Fibroblast of the aortic adventitia (primary cell): ENCODE results near the gene PSENEN. TPM values are rescaled to one million over a fixed set of nuclear protein-coding genes. Genes with fewer than 3 reads are reported as not detected.

Experiments
- DNase-seq: peaks from one replicate; pipeline ENCODE4 v3.0.0-alpha.2; 2010; ENCODE audit warnings: low read depth
- H3K4me3 ChIP-seq: 2 replicates; pipeline ENCODE4 v1.5.1; 2011; ENCODE audit warnings: low read depth, mild to moderate bottlenecking, control low read depth, low read length, moderate library complexity
- total RNA-seq: library from RNA; depleted of rRNA; stranded (reverse); fragments of >200 nt; gene quantifications from 2 replicates; pipeline ENCODE4 v1.2.3, GENCODE V29; 2012; ENCODE audit warnings: low replicate concordance
- TF ChIP-seq, protein P1 (sequence below): IDR thresholded peaks from 2 replicates; pipeline ENCODE4 v1.5.1; 2011; ENCODE audit warnings: mild to moderate bottlenecking, low read length, control low read depth, inconsistent platforms; ENCODE audit not compliant: insufficient read depth

PSENEN gene
- total RNA-seq, 1 donor: 19.5 TPM

DNA sequence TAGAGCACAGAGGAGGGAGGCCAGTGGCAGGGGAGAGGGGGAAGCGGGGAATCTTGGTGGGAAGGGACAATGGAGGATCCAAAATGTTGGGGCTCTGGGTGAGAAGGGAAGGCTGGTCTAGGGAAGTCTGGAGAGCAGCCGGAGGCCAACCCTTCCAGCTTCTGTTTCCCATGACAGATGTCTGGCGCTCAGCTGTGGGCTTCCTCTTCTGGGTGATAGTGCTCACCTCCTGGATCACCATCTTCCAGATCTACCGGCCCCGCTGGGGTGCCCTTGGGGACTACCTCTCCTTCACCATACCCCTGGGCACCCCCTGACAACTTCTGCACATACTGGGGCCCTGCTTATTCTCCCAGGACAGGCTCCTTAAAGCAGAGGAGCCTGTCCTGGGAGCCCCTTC is 1.1 kb downstream of the PSENEN start:
- TF ChIP-seq, protein P1, sequence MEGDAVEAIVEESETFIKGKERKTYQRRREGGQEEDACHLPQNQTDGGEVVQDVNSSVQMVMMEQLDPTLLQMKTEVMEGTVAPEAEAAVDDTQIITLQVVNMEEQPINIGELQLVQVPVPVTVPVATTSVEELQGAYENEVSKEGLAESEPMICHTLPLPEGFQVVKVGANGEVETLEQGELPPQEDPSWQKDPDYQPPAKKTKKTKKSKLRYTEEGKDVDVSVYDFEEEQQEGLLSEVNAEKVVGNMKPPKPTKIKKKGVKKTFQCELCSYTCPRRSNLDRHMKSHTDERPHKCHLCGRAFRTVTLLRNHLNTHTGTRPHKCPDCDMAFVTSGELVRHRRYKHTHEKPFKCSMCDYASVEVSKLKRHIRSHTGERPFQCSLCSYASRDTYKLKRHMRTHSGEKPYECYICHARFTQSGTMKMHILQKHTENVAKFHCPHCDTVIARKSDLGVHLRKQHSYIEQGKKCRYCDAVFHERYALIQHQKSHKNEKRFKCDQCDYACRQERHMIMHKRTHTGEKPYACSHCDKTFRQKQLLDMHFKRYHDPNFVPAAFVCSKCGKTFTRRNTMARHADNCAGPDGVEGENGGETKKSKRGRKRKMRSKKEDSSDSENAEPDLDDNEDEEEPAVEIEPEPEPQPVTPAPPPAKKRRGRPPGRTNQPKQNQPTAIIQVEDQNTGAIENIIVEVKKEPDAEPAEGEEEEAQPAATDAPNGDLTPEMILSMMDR: no peak
- H3K4me3 ChIP-seq: peak overlapping the region; percentile 66
- DNase-seq: no peak

DNA sequence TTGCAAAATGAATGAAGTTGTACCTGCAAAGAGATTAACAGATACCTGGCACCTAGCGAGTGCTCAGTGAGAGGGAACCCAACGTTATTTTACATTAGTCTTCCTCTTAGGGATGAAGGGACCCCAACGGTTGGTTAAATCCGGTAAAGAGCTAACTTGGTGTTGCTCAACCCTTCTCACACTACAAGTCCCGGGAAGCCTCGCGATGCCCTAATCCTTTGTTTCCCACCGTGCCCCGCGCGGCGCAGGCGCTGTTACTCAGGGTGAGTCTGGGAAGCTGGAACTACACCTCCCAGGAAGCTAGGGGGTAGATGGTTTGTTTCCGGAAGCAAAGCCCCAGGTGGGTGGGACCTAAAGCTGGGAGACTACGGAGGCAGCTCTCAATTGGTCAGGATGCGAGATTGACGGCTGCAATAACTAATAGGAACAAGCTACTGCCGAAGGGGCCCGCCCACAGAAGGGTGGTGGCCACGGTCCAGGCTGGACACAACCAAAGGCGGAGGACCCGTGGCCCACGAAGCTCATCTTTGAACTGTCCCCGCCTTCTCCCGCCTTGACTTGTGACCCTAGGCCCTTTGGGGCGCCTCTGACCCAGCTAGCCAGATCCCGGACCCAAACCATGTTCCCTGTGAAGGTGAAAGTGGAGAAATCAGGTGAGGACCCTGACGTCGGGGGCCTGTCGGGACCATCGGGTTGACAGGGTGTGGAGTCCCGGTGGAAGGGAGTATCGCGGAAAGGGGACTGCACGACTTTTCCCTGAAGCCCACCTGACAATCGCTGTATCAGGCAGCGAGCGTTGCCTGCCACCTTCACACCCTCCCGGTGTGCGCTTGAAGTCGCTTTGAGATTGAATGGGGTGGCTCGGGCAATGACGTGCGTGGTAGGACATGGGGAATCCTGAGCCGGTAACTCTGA is 2.9 kb downstream of the PSENEN start, which contains the start of gene LIN37:
Gene LIN37 (plus strand): TSS at position 471 of the 915 bp plus-strand sequence. CDS start 149 bp downstream, at position 620.
- DNase-seq: peak; percentile 100
- H3K4me3 ChIP-seq: peak within 1 kb of the TSS; percentile 99
- TF ChIP-seq, protein P1: peak; percentile 43

DNA sequence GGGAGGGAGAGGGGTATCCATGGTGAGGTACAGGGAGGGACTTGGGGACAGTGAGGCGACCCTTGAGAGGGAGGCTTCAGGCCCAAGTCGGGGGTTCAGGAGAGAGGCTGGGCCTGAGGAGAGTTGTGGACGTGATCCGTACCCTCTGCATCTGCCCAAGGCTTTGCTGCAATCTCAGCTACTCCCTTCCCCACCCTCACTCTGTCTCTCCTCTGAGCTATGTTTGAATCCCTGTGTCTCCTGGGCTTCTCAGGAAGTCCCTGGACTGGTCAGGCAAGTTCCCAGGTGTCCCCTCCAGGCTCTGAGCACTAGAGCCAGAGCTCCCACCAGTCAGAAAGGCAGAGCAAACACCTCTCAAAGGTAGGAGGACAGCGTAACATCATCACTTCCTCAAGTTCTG is 4.7 kb downstream of the PSENEN start:
- no peak for DNase-seq
- TF ChIP-seq, protein P1: no peak
- no peak overlapping the region for H3K4me3 ChIP-seq

DNA sequence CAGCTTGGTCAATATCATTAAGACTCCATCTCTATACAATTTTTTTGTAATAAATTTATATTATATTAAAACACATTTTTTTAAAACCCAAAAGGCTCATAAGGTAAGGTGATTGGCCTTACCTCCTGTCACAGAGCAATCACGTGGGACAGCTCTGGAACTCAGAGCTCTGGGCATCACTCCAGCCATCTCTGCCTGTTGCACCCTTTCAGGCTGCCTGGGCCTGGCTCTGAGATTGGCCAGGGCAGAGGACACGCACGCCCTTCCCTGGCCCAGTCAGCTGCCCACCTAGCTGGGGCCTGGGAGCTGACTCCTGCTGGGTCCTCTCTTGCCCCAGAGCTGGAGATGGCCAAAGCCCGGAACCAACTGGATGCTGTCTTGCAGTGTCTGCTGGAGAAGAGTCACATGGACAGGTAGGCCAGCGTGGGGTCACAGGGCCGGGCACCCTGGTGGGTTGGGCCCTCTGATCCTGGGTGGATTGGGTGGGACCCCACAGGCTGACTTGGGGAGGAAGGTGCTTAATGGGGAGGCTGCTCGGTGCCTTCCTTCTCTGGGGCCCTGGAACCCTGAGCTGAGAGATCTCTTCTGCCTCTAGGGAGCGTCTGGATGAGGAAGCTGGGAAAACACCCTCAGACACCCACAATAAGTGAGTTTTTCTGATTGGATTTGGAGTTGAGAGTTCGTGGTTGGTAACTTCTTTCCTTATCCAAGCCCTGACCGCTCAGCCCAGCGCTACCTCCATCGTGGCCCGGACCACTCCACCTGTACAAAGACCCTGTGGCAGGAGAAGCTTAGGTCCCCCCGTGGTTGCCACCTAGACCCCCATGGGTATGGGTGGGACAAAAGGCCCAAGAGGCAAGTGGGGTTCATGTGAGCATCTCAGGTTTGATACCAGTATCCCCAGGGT is 6.6 kb downstream of the PSENEN start:
- DNase-seq: peak; percentile 24
- TF ChIP-seq, protein P1: no peak
- H3K4me3 ChIP-seq: no peak overlapping the region

DNA sequence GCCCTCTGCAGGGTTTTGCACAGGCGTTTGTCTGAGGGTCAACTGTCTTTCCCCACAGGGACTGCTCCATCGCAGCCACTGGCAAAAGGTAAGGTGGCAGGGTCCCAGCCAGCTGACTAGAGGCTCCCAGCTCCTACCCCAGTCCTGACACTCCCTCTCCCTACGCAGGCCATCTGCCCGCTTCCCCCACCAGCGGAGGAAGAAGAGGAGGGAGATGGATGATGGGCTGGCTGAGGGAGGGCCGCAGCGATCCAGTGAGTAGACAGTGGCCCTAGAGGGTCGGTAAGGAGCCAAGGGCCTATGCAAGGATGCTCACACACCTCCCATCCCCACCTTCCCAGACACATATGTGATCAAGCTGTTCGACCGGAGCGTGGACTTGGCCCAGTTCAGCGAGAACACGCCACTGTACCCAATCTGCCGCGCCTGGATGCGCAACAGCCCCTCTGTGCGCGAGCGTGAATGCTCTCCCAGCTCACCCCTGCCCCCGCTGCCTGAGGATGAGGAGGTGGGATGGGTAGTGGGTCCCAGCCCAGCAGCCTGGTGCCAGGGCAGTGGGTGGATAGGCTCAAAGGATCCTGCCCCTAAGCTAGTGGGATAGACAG is 7.4 kb downstream of the PSENEN start:
- H3K4me3 ChIP-seq: no peak overlapping the region
- TF ChIP-seq, protein P1: no peak
- DNase-seq: peak; percentile 24

DNA sequence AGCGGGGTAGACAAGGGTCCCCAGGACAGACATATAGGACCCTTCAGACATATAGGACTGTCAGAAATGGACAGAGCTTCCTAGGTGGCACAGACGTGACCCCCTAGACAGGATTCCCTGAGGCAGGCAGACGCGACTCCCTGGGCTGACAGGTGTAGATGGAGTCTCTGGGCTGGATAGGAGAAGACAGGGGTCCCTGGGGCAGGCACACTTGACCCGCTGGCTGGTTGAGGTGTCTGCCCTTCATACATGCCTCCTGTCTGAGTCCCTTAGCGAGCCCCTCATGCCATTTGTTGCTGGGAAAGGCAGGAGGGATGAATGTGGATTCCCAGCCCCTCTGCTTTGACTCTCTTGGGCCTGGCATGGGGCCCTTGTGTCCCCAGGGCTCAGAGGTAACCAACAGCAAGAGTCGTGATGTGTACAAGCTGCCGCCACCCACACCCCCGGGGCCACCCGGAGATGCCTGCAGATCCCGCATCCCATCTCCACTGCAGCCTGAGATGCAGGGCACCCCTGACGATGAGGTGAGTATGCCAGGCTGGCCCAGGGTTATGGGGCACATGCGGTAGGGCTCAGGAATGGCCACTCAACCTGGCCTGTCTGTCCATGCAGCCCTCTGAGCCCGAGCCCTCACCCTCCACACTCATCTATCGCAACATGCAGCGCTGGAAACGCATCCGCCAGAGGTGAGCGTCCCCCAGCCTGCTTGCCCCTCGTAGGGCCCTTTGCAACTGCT is 8.4 kb downstream of the PSENEN start:
- TF ChIP-seq, protein P1: no peak
- peak; percentile 41 for DNase-seq
- H3K4me3 ChIP-seq: no peak overlapping the region
